ENCODE data around the gene ELFN1.

- TF ChIP-seq HCFC1 (IDR thresholded peaks at IDR 0.05; ENCODE audit: low read depth, low read length) (no peak), EP300 (IDR thresholded peaks at IDR 0.05; ENCODE audit: low read length) (no peak), USF2 (CRISPR knock-in tag; IDR thresholded peaks at IDR 0.05) (no peak), POLR2A (conservative IDR thresholded peaks at IDR 0.05) (no peak), EZH2 (IDR thresholded peaks at IDR 0.05; ENCODE audit: borderline replicate concordance, low read depth, low read length) (no peak), JUND (IDR thresholded peaks at IDR 0.05; ENCODE audit: borderline replicate concordance, low read depth, low read length) (no peak), JUND (tag; IDR thresholded peaks at IDR 0.05; ENCODE audit: borderline replicate concordance, low read depth, low read length) (no peak), KAT7 (CRISPR knock-in tag; IDR thresholded peaks at IDR 0.05; ENCODE audit: borderline replicate concordance) (no peak)
Measured at GRCh38 chr7:1622441-1622840, 47.6 kb upstream of the ELFN1 start.
